DND-41 (cell line): ENCODE results near the gene STXBP5.

Experiments used
- ATAC-seq: fragments of 200-7000 bp; cut with Tn5 transposase; 3 replicates; pipeline ENCODE4 v1.9.1; 2021; ENCODE audit warnings: low read depth; ENCODE audit not compliant: insufficient read depth
- DNase-seq: peaks from one replicate; pipeline ENCODE4 v3.0.0-alpha.2; 2020
- H2AFZ ChIP-seq: 2 replicates; pipeline ENCODE4 v1.6.0; 2012; ENCODE audit warnings: low read depth, low read length
- H3K27ac ChIP-seq: 2 replicates; pipeline ENCODE4 v1.5.1; 2012; ENCODE audit warnings: low read length, inconsistent platforms
- H3K27me3 ChIP-seq: fragments of 200-600 bp; sonication (generic); 2 replicates; pipeline ENCODE4 v1.6.0; 2012; ENCODE audit warnings: low read length, mild to moderate bottlenecking, inconsistent platforms; ENCODE audit not compliant: insufficient read depth, poor library complexity
- H3K36me3 ChIP-seq: 2 replicates; pipeline ENCODE4 v1.5.1; 2012; ENCODE audit warnings: low read length, inconsistent platforms; ENCODE audit not compliant: insufficient read depth
- H3K4me1 ChIP-seq: 2 replicates; pipeline ENCODE4 v1.5.1; 2012; ENCODE audit warnings: mild to moderate bottlenecking, low read length; ENCODE audit not compliant: insufficient read depth
- H3K4me2 ChIP-seq: 2 replicates; pipeline ENCODE4 v1.6.0; 2012; ENCODE audit warnings: mild to moderate bottlenecking, moderate library complexity, low read length, inconsistent platforms; ENCODE audit not compliant: insufficient read depth
- H3K4me3 ChIP-seq, 2 experiments: fragments of 200-600 bp in 1 of 2; shearing (Covaris generic) in 1 of 2; 2 replicates each; pipeline ENCODE4 v1.5.1; 2012 to 2016; ENCODE audit warnings: inconsistent platforms in 2 of 2, low read length in 2 of 2, mild to moderate bottlenecking in 2 of 2, low read depth in 1 of 2, moderate library complexity in 1 of 2
- H3K79me2 ChIP-seq: 2 replicates; pipeline ENCODE4 v1.6.0; 2012; ENCODE audit warnings: low read length, inconsistent platforms; ENCODE audit not compliant: insufficient read depth
- H3K9ac ChIP-seq: 2 replicates; pipeline ENCODE4 v1.6.0; 2012; ENCODE audit warnings: low read depth, mild to moderate bottlenecking, inconsistent platforms, low read length, moderate library complexity
- H3K9me3 ChIP-seq: 2 replicates; pipeline ENCODE4 v1.5.1; 2012; ENCODE audit warnings: low read length, moderate library complexity, mild to moderate bottlenecking, inconsistent platforms; ENCODE audit not compliant: insufficient read depth, severe bottlenecking
- H4K20me1 ChIP-seq: 2 replicates; pipeline ENCODE4 v1.6.0; 2012; ENCODE audit warnings: low read length; ENCODE audit not compliant: insufficient read depth
- EZH2 ChIP-seq: IDR thresholded peaks from 3 replicates; pipeline ENCODE4 v1.6.1; 2012; ENCODE audit warnings: borderline replicate concordance, low read depth, mild to moderate bottlenecking, moderate library complexity, low read length, inconsistent platforms; ENCODE audit not compliant: severe bottlenecking
- TF ChIP-seq, protein P1 (sequence below): IDR thresholded peaks from 2 replicates; pipeline ENCODE4 v1.5.1; 2012; ENCODE audit warnings: borderline replicate concordance, low read length, moderate library complexity, mild to moderate bottlenecking; ENCODE audit not compliant: poor library complexity, severe bottlenecking; ENCODE audit errors: extremely low read depth

The STXBP5 gene

DNA sequence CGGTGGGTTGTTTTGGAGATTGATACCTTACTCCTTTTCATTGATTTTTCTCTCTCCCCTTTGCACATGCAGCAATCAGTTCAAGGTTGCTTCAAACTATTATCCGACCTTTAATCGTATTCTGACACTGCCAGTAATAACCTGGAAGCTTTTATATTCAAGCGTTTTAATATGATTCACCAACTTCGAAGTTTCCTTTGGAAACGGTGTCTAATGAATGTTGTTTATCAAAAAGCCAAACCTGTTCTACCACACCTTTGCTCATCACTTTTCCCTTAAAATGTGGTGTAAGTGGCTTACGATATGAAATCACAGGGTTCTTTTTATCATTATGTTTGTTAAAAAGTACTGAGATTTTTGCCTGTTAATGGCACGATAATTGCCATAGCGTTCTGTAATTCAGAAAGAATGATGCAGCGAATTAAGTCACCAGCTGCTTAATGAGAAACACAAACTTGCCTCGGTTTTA, 660 bp downstream of the STXBP5 start:
- peak overlapping the region; percentile 75; the same call in 1 of the 2 replicates for H2AFZ ChIP-seq

DNA sequence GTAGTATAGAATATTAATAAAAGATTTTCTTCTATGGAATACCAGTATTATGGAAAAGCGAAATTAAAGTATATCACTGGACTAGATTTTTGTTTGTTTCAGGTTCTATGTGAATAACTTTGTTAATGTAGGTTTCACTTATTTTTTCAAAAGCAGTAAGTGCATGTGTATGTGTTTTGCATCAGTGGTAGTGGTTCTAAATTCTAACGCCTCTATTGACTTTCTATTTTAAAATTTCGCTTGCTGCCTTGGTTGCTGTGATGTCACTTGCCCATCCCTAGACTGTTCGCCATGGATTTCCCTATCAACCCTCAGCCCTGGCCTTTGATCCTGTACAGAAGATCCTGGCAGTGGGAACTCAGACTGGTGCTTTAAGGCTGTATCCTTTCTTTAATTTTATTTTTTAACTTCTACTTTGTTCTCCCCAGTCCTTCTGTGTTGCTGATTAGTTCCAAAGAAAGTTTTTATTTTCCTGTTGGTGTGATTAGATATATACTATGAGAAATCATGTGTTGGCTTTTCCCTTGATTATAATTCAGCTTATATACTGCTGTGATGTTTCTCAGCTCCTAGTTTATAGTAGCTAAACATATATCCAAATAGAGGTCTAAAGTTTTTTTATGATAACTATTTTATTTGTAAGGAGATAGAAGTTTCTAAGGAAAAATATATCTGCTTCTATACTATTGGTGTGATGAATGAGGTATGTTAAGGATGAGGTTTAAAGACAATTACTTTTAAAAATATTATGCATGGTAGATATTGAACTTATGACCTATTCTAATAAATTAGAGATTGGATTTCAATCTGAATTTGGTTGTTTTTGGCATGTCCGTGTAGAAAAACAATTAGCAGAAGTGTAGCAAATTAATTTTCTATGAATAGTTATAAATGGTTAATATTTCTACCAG, 1.7 kb downstream of the STXBP5 start:
- Histone ChIP-seq H3K79me2 (peaks cover 8% of the 10 kb centered on the region; the same call in 1 of the 2 replicates), H3K9ac (no peak overlapping the region)
- no peak for DNase-seq

More for the DNA sequence above, 660 bp downstream of the STXBP5 start:
- Histone ChIP-seq H3K4me2 (peak overlapping the region; percentile 74), H3K36me3 (no peaks in the 10 kb centered on the region), H3K4me1 (peaks cover 25% of the 10 kb centered on the region), H3K9me3 (no peaks in the 10 kb centered on the region), H3K79me2 (peaks cover 8% of the 10 kb centered on the region; the same call in 1 of the 2 replicates), H4K20me1 (no peaks in the 10 kb centered on the region), H3K4me3 (peak overlapping the region; percentile 58 to 60; a peak in 3 of 4 replicates), H3K27me3 (no peaks in the 10 kb centered on the region), H3K27ac (no peak overlapping the region), H3K9ac (peak overlapping the region; percentile 59)
- ATAC-seq (no peak), DNase-seq (no peak)
- no peak for TF ChIP-seq EZH2
- TF ChIP-seq, protein P1, sequence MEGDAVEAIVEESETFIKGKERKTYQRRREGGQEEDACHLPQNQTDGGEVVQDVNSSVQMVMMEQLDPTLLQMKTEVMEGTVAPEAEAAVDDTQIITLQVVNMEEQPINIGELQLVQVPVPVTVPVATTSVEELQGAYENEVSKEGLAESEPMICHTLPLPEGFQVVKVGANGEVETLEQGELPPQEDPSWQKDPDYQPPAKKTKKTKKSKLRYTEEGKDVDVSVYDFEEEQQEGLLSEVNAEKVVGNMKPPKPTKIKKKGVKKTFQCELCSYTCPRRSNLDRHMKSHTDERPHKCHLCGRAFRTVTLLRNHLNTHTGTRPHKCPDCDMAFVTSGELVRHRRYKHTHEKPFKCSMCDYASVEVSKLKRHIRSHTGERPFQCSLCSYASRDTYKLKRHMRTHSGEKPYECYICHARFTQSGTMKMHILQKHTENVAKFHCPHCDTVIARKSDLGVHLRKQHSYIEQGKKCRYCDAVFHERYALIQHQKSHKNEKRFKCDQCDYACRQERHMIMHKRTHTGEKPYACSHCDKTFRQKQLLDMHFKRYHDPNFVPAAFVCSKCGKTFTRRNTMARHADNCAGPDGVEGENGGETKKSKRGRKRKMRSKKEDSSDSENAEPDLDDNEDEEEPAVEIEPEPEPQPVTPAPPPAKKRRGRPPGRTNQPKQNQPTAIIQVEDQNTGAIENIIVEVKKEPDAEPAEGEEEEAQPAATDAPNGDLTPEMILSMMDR, result no peak

DNA sequence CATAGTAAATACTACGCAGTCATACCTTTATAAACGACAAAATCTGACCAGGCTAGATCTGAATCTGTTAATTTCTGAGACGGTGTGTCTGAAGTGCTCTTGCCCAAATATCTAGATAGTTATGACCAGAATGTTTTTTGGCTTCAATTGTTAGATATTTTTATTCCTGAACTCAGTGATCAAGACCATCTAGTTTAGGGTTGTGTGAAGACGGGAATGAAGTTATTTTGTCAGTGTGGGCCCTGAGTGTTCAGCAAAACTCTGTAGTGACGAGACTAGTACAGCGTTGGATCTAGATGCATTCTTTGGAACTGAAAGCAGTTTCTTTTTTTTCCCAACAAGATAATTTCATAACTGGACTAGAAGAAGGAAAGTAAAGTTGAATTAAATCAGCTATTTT, 3.1 kb downstream of the STXBP5 start:
- Histone ChIP-seq H3K9me3 (no peaks in the 10 kb centered on the region), H3K27ac (no peak overlapping the region), H3K4me1 (peaks cover 20% of the 10 kb centered on the region), H4K20me1 (no peaks in the 10 kb centered on the region), H3K4me3 (no peak overlapping the region), H3K27me3 (no peaks in the 10 kb centered on the region), H2AFZ (no peak overlapping the region), H3K4me2 (no peak overlapping the region), H3K79me2 (peaks cover 8% of the 10 kb centered on the region; the same call in 1 of the 2 replicates), H3K9ac (no peak overlapping the region), H3K36me3 (no peaks in the 10 kb centered on the region)
- DNase-seq (no peak), ATAC-seq (no peak)
- TF ChIP-seq, protein P1, result no peak
- TF ChIP-seq EZH2, result no peak

More for the DNA sequence above, 1.7 kb downstream of the STXBP5 start:
- no peaks in the 10 kb centered on the region for H4K20me1 ChIP-seq
- H3K27ac ChIP-seq, result no peak overlapping the region
- no peak for ATAC-seq
- H3K9me3 ChIP-seq, result no peaks in the 10 kb centered on the region
- peak overlapping the region in 1 of 2 experiments; percentile 26; a peak in 1 of 4 replicates for H3K4me3 ChIP-seq
- peaks cover 25% of the 10 kb centered on the region for H3K4me1 ChIP-seq
- TF ChIP-seq, protein P1, result no peak
- TF ChIP-seq EZH2, result no peak
- no peaks in the 10 kb centered on the region for H3K36me3 ChIP-seq
- H2AFZ ChIP-seq, result no peak overlapping the region
- no peaks in the 10 kb centered on the region for H3K27me3 ChIP-seq
- H3K4me2 ChIP-seq, result peak overlapping the region; percentile 74
